Measurements from ENCODE around the gene MCHR1. TPM values are rescaled to one million over a fixed set of nuclear protein-coding genes. Genes with fewer than 3 reads are reported as not detected.

Gene MCHR1
- total and polyA plus RNA-seq, 2 of the 4 experiments (the other 2 are of a cell fraction) = 1.4 to 3.2 TPM

- peak overlapping the region; percentile 57 for H3K18ac ChIP-seq (ENCODE audit: low read depth, low read length)
- H3K27ac ChIP-seq (ENCODE audit: insufficient read depth, low read length) = peak overlapping the region; percentile 45; the same call in 1 of the 2 replicates
- H3K4me2 ChIP-seq (ENCODE audit: low read depth, low read length) = no peak overlapping the region
- no peaks in the 10 kb centered on the region for H3K9me3 ChIP-seq (ENCODE audit: control insufficient read depth, insufficient read depth, low read length)
- POLR2A ChIA-PET (ENCODE audit: unreplicated experiment) = no interaction called here
- peak overlapping the region; percentile 7 to 40; a peak in 2 of 4 replicates for H4K8ac ChIP-seq (ENCODE audit: low read depth in 2 of 2, low read length in 2 of 2)
- intact Hi-C loops (cut with micrococcal nuclease) = no loop called here
- H2AK9ac ChIP-seq (replicated peaks; ENCODE audit: low read depth, low read length, poor library complexity) = no peak overlapping the region
- dilution Hi-C loops (cut with HindIII; ENCODE audit: low sequenced_read_pairs, unreplicated experiment) = no loop called here
- H3K36me3 ChIP-seq (ENCODE audit: control insufficient read depth, insufficient read depth, low read length) = no peaks in the 10 kb centered on the region
- CTCF ChIA-PET = no interaction called here
- DNase-seq = peak; percentile 53
- no peak overlapping the region; the same call in 1 of the 2 replicates for H3K9ac ChIP-seq (ENCODE audit: low read depth, low read length)
- H2AFZ ChIP-seq (replicated peaks; ENCODE audit: low read length, poor library complexity) = no peak overlapping the region
- no peaks in the 10 kb centered on the region for H3K79me1 ChIP-seq (ENCODE audit: low read depth in 1 of 2, low read length in 2 of 2)
- H3K14ac ChIP-seq (replicated peaks; ENCODE audit: low read depth, low read length) = no peak overlapping the region
- H2BK5ac ChIP-seq (ENCODE audit: low read depth, low read length, poor library complexity, severe bottlenecking) = peak overlapping the region; percentile 53
- H2BK120ac ChIP-seq (ENCODE audit: low read depth, low read length) = no peak overlapping the region
- H3K27me3 ChIP-seq (ENCODE audit: control insufficient read depth, insufficient read depth, low read length) = no peaks in the 10 kb centered on the region
- H3K4ac ChIP-seq (ENCODE audit: low read depth, low read length) = no peak overlapping the region
- H4K20me1 ChIP-seq (ENCODE audit: insufficient read depth, low read length) = no peaks in the 10 kb centered on the region
- BruUV-seq (replicated peaks) = no TSS peak
- no peak overlapping the region for H3K4me3 ChIP-seq (ENCODE audit: insufficient read depth, low read depth, low read length)
- H3K23ac ChIP-seq (ENCODE audit: low read depth, low read length) = no peak overlapping the region
- no peak overlapping the region for H4K91ac ChIP-seq (ENCODE audit: insufficient read depth, low read depth, low read length)
- H3K56ac ChIP-seq (ENCODE audit: extremely low read depth, insufficient read depth, low read length) = no peak overlapping the region
- peaks cover 4% of the 10 kb centered on the region; the same call in 1 of the 2 replicates for H3K9me1 ChIP-seq (ENCODE audit: insufficient read depth, low read length)
- H4K5ac ChIP-seq (ENCODE audit: low read depth, low read length) = peak overlapping the region; percentile 46; the same call in 1 of the 2 replicates
- H2AK5ac ChIP-seq (ENCODE audit: low read depth, low read length) = no peak overlapping the region
- 43% methylated on average over 1 of the region's 7 CpGs; no CpG with 5 or more reads in 1 of the 2 experiments for WGBS, 2 experiments (ENCODE audit: extremely low coverage in 2 of 2, insufficient read length in 1 of 2)
- no peak for ATAC-seq (ENCODE audit: low read depth)
- in situ Hi-C loops (cut with MboI; ENCODE audit: low sequenced_read_pairs) = no loop called here
- H2BK15ac ChIP-seq (ENCODE audit: low read depth, low read length) = peak overlapping the region; percentile 26; the same call in 1 of the 3 replicates
- H2BK20ac ChIP-seq (ENCODE audit: low read depth, low read length) = no peak overlapping the region
- H3K4me1 ChIP-seq (ENCODE audit: control insufficient read depth, insufficient read depth, low read length) = peaks cover 17% of the 10 kb centered on the region
- no peak for TF ChIP-seq CEBPB (IDR thresholded peaks at IDR 0.05; ENCODE audit: low read depth, low read length)
- no peak for TF ChIP-seq MAFK (IDR thresholded peaks at IDR 0.05; ENCODE audit: low read depth, low read length)
- no peak for TF ChIP-seq RAD21 (IDR thresholded peaks at IDR 0.05; ENCODE audit: low read length)
- TF ChIP-seq SMC3 (IDR thresholded peaks at IDR 0.05; ENCODE audit: low read depth, low read length) = no peak
- TF ChIP-seq RFX5 (IDR thresholded peaks at IDR 0.05; ENCODE audit: low read depth, low read length) = no peak
- no peak for TF ChIP-seq NFE2L2 (IDR thresholded peaks at IDR 0.05; ENCODE audit: low read depth, low read length)
- TF ChIP-seq BHLHE40 (IDR thresholded peaks at IDR 0.05; ENCODE audit: low read depth, low read length) = no peak
- TF ChIP-seq, protein P1, sequence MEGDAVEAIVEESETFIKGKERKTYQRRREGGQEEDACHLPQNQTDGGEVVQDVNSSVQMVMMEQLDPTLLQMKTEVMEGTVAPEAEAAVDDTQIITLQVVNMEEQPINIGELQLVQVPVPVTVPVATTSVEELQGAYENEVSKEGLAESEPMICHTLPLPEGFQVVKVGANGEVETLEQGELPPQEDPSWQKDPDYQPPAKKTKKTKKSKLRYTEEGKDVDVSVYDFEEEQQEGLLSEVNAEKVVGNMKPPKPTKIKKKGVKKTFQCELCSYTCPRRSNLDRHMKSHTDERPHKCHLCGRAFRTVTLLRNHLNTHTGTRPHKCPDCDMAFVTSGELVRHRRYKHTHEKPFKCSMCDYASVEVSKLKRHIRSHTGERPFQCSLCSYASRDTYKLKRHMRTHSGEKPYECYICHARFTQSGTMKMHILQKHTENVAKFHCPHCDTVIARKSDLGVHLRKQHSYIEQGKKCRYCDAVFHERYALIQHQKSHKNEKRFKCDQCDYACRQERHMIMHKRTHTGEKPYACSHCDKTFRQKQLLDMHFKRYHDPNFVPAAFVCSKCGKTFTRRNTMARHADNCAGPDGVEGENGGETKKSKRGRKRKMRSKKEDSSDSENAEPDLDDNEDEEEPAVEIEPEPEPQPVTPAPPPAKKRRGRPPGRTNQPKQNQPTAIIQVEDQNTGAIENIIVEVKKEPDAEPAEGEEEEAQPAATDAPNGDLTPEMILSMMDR (conservative IDR thresholded peaks at IDR 0.05; ENCODE audit: low read depth, low read length) = no peak
- TF ChIP-seq CHD1 (IDR thresholded peaks at IDR 0.05; ENCODE audit: low read depth, low read length) = no peak
- no peak for TF ChIP-seq MAZ (IDR thresholded peaks at IDR 0.05; ENCODE audit: borderline replicate concordance, low read depth, low read length)
- TF ChIP-seq, protein P2, sequence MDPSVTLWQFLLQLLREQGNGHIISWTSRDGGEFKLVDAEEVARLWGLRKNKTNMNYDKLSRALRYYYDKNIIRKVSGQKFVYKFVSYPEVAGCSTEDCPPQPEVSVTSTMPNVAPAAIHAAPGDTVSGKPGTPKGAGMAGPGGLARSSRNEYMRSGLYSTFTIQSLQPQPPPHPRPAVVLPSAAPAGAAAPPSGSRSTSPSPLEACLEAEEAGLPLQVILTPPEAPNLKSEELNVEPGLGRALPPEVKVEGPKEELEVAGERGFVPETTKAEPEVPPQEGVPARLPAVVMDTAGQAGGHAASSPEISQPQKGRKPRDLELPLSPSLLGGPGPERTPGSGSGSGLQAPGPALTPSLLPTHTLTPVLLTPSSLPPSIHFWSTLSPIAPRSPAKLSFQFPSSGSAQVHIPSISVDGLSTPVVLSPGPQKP (IDR thresholded peaks at IDR 0.05; ENCODE audit: borderline replicate concordance, low read depth, low read length) = no peak
- TF ChIP-seq POLR2A (IDR thresholded peaks at IDR 0.05; ENCODE audit: low read depth, low read length) = no peak
- TF ChIP-seq, protein P3, sequence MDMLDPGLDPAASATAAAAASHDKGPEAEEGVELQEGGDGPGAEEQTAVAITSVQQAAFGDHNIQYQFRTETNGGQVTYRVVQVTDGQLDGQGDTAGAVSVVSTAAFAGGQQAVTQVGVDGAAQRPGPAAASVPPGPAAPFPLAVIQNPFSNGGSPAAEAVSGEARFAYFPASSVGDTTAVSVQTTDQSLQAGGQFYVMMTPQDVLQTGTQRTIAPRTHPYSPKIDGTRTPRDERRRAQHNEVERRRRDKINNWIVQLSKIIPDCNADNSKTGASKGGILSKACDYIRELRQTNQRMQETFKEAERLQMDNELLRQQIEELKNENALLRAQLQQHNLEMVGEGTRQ (IDR thresholded peaks at IDR 0.05; ENCODE audit: low read depth, low read length) = no peak
- no peak for TF ChIP-seq RCOR1 (IDR thresholded peaks at IDR 0.05; ENCODE audit: insufficient replicate concordance, low read length)
- TF ChIP-seq MXI1 (IDR thresholded peaks at IDR 0.05; ENCODE audit: borderline replicate concordance, low read depth, low read length) = no peak
Measured at GRCh38 chr22:40666151-40666848, 13.0 kb upstream of the MCHR1 start.
